GM18861 (cell line): Measurements from ENCODE around the gene CR2.
"Not testable (repeated sequence)": the region's sequence is repeated elsewhere in the genome, so short reads cannot be mapped to it uniquely, and the experiment has no call there.

ENCODE experiments used
- ATAC-seq: cut with Tn5 transposase; IDR thresholded peaks from one replicate; pipeline ENCODE4 v1.9.1; 2021; ENCODE audit not compliant: unreplicated experiment

Gene CR2

GRCh38 chr1:207444514-207445217 lies 9.5 kb upstream of the CR2 start:
- ATAC-seq: no peak

GRCh38 chr1:207453710-207454045 lies 450 bp upstream of the CR2 start:
- ATAC-seq: no peak

- no peak for ATAC-seq
Observed at GRCh38 chr1:207455183-207455754, 1.1 kb downstream of the CR2 start.

- ATAC-seq: no peak
Observed at GRCh38 chr1:207458414-207458813, 4.3 kb downstream of the CR2 start.

GRCh38 chr1:207459008-207459407 lies 4.9 kb downstream of the CR2 start:
- ATAC-seq: no peak

GRCh38 chr1:207461649-207462048 lies 7.5 kb downstream of the CR2 start:
- no peak for ATAC-seq

- ATAC-seq: no peak
Observed at GRCh38 chr1:207462535-207462934, 8.4 kb downstream of the CR2 start.

GRCh38 chr1:207463021-207463420 lies 8.9 kb downstream of the CR2 start:
- ATAC-seq: no peak

- no peak for ATAC-seq
Observed at GRCh38 chr1:207463571-207463970, 9.4 kb downstream of the CR2 start.

GRCh38 chr1:207470927-207471326 lies 16.8 kb downstream of the CR2 start:
- no peak for ATAC-seq

GRCh38 chr1:207474210-207474609 lies 20.1 kb downstream of the CR2 start:
- no peak for ATAC-seq

- no peak for ATAC-seq
Observed at GRCh38 chr1:207486198-207486597, 32.1 kb downstream of the CR2 start.

GRCh38 chr1:207487636-207488035 lies 33.5 kb downstream of the CR2 start:
- no peak for ATAC-seq

GRCh38 chr1:207493212-207493611 lies 39.1 kb downstream of the CR2 start:
- ATAC-seq: no peak

GRCh38 chr1:207494171-207494570 lies 40.0 kb downstream of the CR2 start:
- ATAC-seq: no peak

GRCh38 chr1:207495281-207495680 lies 41.2 kb downstream of the CR2 start:
- ATAC-seq: not testable (repeated sequence)

- ATAC-seq: peak; percentile 34
Observed at GRCh38 chr1:207495801-207496792, 42.0 kb downstream of the CR2 start, which contains the start of gene CR1. Gene CR1, plus strand, starts transcription at chr1:207496157. Its CDS starts 111 bp downstream, at chr1:207496268.

GRCh38 chr1:207497941-207498340 lies 43.8 kb downstream of the CR2 start:
- no peak for ATAC-seq

GRCh38 chr1:207499573-207499972 lies 45.4 kb downstream of the CR2 start:
- no peak for ATAC-seq

- no peak for ATAC-seq
Observed at GRCh38 chr1:207500306-207500705, 46.2 kb downstream of the CR2 start.

GRCh38 chr1:207501071-207501470 lies 46.9 kb downstream of the CR2 start:
- ATAC-seq: no peak

- no peak for ATAC-seq
Observed at GRCh38 chr1:207502726-207503125, 48.6 kb downstream of the CR2 start.
